RWPE1 (cell line): ENCODE data around the gene UBL7.

ENCODE experiments used
- CTCF ChIA-PET: fragments of 350-600 bp; sonication (Branson Sonifier 250); formaldehyde crosslinking; extraction: SDS; loops from one replicate; lab custom pipeline; 2021; lab: Yijun Ruan, JAX
- POLR2A ChIA-PET: fragments of 400-600 bp; formaldehyde crosslinking; extraction: SDS; loops from one replicate; lab custom pipeline; 2020; ENCODE audit warnings: antibody characterized with exemption; ENCODE audit not compliant: low non-redundant PET; lab: Yijun Ruan, JAX
- DNase-seq: peaks from one replicate; pipeline ENCODE4 v3.0.0; 2012; ENCODE audit warnings: low spot score
- H3K27ac ChIP-seq: fragments of 450-650 bp; 2 replicates; pipeline ENCODE4 v1.5.1; 2017
- CTCF ChIP-seq: fragments of 450-650 bp; conservative IDR thresholded peaks from 2 replicates; pipeline ENCODE4 v1.5.1; 2017; ENCODE audit warnings: low read depth, mild to moderate bottlenecking

UBL7 gene

GRCh38 chr15:74460871-74461846 is at the start of gene UBL7:
Gene UBL7, minus strand, starts transcription at chr15:74461160. Its CDS starts 2,293 bp downstream, at chr15:74458867.
- CTCF ChIA-PET = interaction anchor here (0.6 to 1.9 kb wide), 8 partner anchors 22 to 546 kb away, joined by 3 to 10 read pairs (median 4); no protein-coding TSS in a partner anchor
- peak; percentile 27 for TF ChIP-seq CTCF
- POLR2A ChIA-PET = interaction anchor here (0.6 to 0.8 kb wide), 3 partner anchors 84 to 340 kb away, joined by 3 to 4 read pairs (median 3); no protein-coding TSS in a partner anchor
- peak; percentile 96 for DNase-seq
- H3K27ac ChIP-seq = peak within 1 kb of the TSS; percentile 89

- DNase-seq = no peak
- TF ChIP-seq CTCF = no peak
- H3K27ac ChIP-seq = no peak overlapping the region
- ChIA-PET CTCF (no interaction called here), POLR2A (no interaction called here)
Observed at GRCh38 chr15:74506515-74506840, 45.5 kb upstream of the UBL7 start.

- ChIA-PET CTCF (no interaction called here), POLR2A (no interaction called here)
- no peak overlapping the region for H3K27ac ChIP-seq
- no peak for DNase-seq
- no peak for TF ChIP-seq CTCF
Observed at GRCh38 chr15:74505837-74506514, 45.0 kb upstream of the UBL7 start.

GRCh38 chr15:74504836-74505235 is 43.9 kb upstream of the UBL7 start:
- ChIA-PET POLR2A (no interaction called here), CTCF (no interaction called here)
- no peak for TF ChIP-seq CTCF
- DNase-seq = no peak
- no peak overlapping the region for H3K27ac ChIP-seq

GRCh38 chr15:74504418-74504817 is 43.5 kb upstream of the UBL7 start:
- DNase-seq = no peak
- POLR2A ChIA-PET = no interaction called here
- no peak for TF ChIP-seq CTCF
- CTCF ChIA-PET = no interaction called here
- no peak overlapping the region for H3K27ac ChIP-seq

GRCh38 chr15:74502301-74502700 is 41.3 kb upstream of the UBL7 start:
- H3K27ac ChIP-seq = no peak overlapping the region
- ChIA-PET POLR2A (no interaction called here), CTCF (interaction anchor here (0.6 kb wide), 2 partner anchors 24 to 119 kb away, joined by 3 read pairs; no protein-coding TSS in a partner anchor)
- no peak for TF ChIP-seq CTCF
- DNase-seq = no peak
